Measurements from ENCODE around the gene CDK14. TPM values are rescaled to one million over a fixed set of nuclear protein-coding genes. Genes with fewer than 3 reads are reported as not detected.

CDK14 gene
- total and polyA plus RNA-seq, 2 of the 8 experiments (the other 6 are each of a cell fraction or from before 2014, with no cell fraction given), result 5.5 to 47.3 TPM

GRCh38 chr7:91191771-91192170 is 595.6 kb downstream of the CDK14 start:
- FAIRE-seq, result no peak
- no peak overlapping the region for H2BK15ac ChIP-seq (ENCODE audit: low read length)
- no peak overlapping the region for H4K8ac ChIP-seq (ENCODE audit: extremely low read depth, insufficient read depth, low read length)
- H2AK5ac ChIP-seq (ENCODE audit: low read depth, low read length), result no peak overlapping the region
- no peak overlapping the region for H3K23ac ChIP-seq (ENCODE audit: insufficient read length)
- H3K9ac ChIP-seq (replicated peaks in 1 of 4; ENCODE audit: extremely low read depth in 1 of 4, low read depth in 3 of 4, low read length in 3 of 4), result no peak overlapping the region
- H3K18ac ChIP-seq (ENCODE audit: extremely low read depth, low read length), result no peak overlapping the region
- H2BK5ac ChIP-seq (ENCODE audit: low read depth, low read length), result no peak overlapping the region
- H2BK20ac ChIP-seq (ENCODE audit: low read length), result no peak overlapping the region
- H2AFZ ChIP-seq (ENCODE audit: low read length), result no peak overlapping the region
- H3K4me2 ChIP-seq (ENCODE audit: insufficient read depth in 1 of 2, low read depth in 2 of 2, low read length in 2 of 2), result no peak overlapping the region
- no peak overlapping the region for H2BK120ac ChIP-seq (replicated peaks; ENCODE audit: low read depth, low read length)
- no peaks in the 10 kb centered on the region for H3K36me3 ChIP-seq (ENCODE audit: control insufficient read depth in 2 of 4, insufficient read depth in 4 of 4, low read length in 3 of 4)
- WGBS, 2 experiments (ENCODE audit: extremely low coverage in 1 of 2, insufficient coverage in 1 of 2, insufficient read length in 1 of 2, insufficient replicate concordance in 2 of 2, low coverage in 1 of 2, low lambda C conversion rate in 2 of 2, missing lambda C conversion rate in 1 of 2), result 93% methylated on average over 3 of the region's 3 CpGs; no CpG with 5 or more reads in 1 of the 2 experiments
- no peak overlapping the region for H4K91ac ChIP-seq (replicated peaks; ENCODE audit: insufficient read length, low read length)
- H3K14ac ChIP-seq (ENCODE audit: insufficient read length), result no peak overlapping the region
- no peaks in the 10 kb centered on the region for H3K27me3 ChIP-seq (replicated peaks in 1 of 4; ENCODE audit: control insufficient read depth in 3 of 4, extremely low read depth in 1 of 4, insufficient read depth in 3 of 4, low read length in 3 of 4)
- no peak overlapping the region for H3K56ac ChIP-seq (replicated peaks; ENCODE audit: insufficient read length, low read depth, low read length)
- no peaks in the 10 kb centered on the region for H3K9me3 ChIP-seq (ENCODE audit: insufficient read depth in 2 of 2, low read depth in 1 of 2, low read length in 1 of 2)
- no peak for DNase-seq (ENCODE audit: low read depth in 1 of 2, low spot score in 2 of 2)
- no peaks in the 10 kb centered on the region for H3K79me1 ChIP-seq (ENCODE audit: low read depth, low read length)
- H3K27ac ChIP-seq (ENCODE audit: low read depth, low read length), result no peak overlapping the region
- no peak overlapping the region for H3K4ac ChIP-seq (replicated peaks; ENCODE audit: insufficient read length, low read depth, low read length)
- H2BK12ac ChIP-seq (ENCODE audit: low read depth, low read length), result no peak overlapping the region
- no peak overlapping the region for H3K4me3 ChIP-seq (ENCODE audit: extremely low read depth in 1 of 4, insufficient read depth in 2 of 4, low read depth in 3 of 4, low read length in 4 of 4)
- H3K4me1 ChIP-seq (replicated peaks in 1 of 4; ENCODE audit: control insufficient read depth in 3 of 4, insufficient read depth in 4 of 4, low read length in 3 of 4), result peaks cover 0 to 4% (median 0%) of the 10 kb centered on the region in 4 experiments; a peak in 1 of 7 replicates
- CTCF ChIA-PET (ENCODE audit: partially characterized antibody), result no interaction called here
- H4K5ac ChIP-seq (ENCODE audit: insufficient read length, low read depth, low read length), result no peak overlapping the region
- TF ChIP-seq POU5F1 (IDR thresholded peaks at IDR 0.05; ENCODE audit: low read depth, low read length) (no peak), FOSL1 (IDR thresholded peaks at IDR 0.05; ENCODE audit: insufficient read depth, low read depth, low read length) (no peak), CBX8 (IDR thresholded peaks at IDR 0.05; ENCODE audit: borderline replicate concordance, low read depth, low read length) (no peak), SUZ12 (IDR thresholded peaks at IDR 0.05; ENCODE audit: low read length) (no peak)
- H3K23me2 ChIP-seq (ENCODE audit: low read depth, low read length), result no peaks in the 10 kb centered on the region
- no peaks in the 10 kb centered on the region for H3K79me2 ChIP-seq (ENCODE audit: control insufficient read depth in 1 of 2, insufficient read depth in 2 of 2, low read length in 2 of 2)
- POLR2A ChIA-PET (ENCODE audit: partially characterized antibody), result interaction anchor here (1.0 kb wide), 1 partner anchor 30 kb away, joined by 3 read pairs; no protein-coding TSS in a partner anchor
- H4K20me1 ChIP-seq (replicated peaks in 1 of 2; ENCODE audit: control insufficient read depth in 1 of 2, insufficient read depth in 2 of 2, low read length in 2 of 2), result no peaks in the 10 kb centered on the region
